HG03103 (cell line): ENCODE measurements around the gene GSK3A.

Source experiments
- ATAC-seq: cut with Tn5 transposase; IDR thresholded peaks from one replicate; pipeline ENCODE4 v1.9.1; 2021; ENCODE audit warnings: low read depth; ENCODE audit not compliant: unreplicated experiment

Gene GSK3A

DNA sequence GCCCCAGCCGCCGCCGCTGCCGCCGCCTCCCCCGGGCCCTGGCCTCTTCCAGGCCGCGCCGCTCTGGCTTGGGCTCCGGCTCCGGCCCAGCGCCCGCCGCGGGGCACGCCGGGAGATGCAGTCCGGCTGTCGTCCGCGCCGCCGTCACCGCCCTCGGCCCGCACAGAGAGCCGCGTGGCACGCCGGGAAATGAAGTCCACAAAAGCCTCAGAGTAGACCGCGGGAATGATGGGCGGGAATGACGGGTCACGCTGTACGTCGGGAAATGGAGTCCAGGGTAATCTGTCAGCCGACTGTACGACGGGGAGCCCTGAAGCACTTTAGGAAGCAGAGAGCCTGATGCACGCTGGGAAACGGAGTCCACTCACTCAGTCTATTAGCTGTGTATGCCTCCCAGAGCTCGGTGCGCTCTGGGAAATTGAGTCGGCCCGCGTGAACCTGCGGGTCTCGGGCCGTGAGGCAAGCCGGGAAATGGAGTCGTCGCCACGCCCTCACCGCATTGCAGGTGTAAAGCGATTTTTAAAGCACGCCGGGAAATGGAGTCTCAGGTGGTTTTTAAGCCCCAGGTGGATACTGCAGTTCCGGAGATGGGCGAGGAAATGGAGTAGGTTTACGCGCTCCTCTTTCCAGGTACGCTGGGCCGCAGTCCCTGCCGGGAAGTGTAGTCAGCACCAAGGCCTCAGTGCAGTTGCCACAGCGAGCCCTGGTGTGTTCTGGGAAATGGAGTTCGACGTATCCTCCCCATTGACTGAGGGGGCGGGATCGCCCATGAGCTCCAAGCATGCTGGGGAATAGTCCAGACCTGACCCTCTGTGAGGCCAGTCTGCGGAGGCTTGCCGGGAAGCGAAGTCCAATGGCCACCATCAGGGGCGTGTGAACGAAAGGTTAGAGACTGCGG is at the start of gene GSK3A:
Gene GSK3A (minus strand): TSS at position 91 of the 898 bp plus-strand sequence. CDS start 137 bp downstream, outside the sequence.
- peak; percentile 47 for ATAC-seq

DNA sequence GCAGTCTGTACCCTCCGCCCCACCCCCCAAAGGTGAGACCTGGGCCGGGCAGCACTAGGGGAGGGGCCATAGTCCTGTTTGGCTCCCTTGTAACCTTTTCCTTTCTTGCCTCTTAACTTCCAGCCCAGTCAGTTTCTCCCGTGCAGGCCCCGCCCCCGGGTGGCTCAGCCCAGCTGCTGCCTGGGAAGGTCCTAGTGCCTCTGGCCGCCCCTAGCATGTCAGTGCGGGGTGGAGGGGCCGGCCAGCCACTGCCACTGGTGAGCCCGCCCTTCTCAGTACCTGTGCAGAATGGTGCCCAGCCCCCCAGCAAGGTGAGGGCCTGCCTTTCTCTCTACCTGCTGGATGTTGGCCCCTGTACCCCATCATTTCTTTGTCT is 49.0 kb upstream of the GSK3A start:
- no peak for ATAC-seq

DNA sequence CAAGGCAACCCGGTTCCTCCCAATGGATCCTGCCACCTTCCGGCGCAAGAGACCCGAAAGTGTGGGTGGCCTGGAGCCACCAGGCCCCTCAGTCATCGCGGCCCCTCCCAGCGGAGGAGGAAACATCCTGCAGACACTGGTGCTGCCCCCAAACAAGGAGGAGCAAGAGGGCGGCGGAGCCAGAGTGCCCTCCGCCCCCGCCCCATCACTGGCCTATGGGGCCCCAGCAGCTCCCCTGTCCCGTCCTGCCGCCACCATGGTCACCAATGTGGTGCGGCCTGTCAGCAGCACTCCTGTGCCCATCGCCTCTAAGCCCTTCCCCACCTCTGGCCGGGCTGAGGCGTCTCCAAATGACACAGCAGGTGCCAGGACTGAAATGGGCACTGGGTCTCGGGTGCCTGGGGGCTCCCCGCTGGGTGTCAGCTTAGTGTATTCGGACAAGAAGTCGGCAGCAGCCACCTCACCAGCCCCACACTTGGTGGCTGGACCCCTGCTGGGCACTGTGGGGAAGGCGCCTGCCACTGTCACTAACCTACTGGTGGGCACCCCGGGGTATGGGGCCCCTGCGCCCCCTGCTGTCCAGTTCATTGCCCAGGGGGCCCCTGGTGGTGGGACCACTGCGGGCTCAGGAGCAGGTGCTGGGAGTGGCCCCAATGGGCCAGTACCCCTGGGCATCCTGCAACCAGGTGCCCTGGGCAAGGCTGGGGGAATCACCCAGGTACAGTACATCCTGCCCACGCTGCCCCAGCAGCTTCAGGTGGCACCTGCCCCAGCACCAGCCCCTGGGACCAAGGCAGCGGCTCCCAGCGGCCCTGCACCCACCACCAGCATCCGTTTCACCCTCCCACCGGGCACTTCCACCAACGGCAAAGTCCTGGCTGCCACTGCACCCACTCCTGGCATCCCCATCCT is 48.4 kb upstream of the GSK3A start:
- no peak for ATAC-seq

GRCh38 chr19:42290136-42290522 is 47.7 kb upstream of the GSK3A start:
- no peak for ATAC-seq

DNA sequence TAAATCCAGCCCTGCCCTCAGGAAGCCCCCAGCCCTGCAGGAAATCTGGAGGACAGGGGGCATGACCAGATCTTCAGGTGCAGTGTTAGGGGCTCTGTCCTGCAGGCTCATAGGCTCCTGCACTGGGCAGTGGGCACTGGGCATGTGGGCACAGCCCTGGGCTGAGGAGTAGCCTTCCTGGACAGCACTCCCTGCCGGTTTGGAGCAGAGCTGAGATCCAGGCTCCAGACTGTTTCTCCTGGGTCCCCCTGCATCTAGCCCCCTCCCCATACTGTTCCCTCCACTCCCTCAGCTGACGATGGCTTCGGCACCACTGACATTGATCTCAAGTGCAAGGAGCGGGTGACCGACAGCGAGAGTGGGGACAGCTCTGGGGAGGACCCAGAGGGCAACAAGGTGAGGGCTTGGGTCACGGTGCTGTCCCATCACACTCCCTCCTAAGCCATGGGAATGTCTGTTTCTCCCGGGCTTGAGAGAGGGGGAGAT is 47.2 kb upstream of the GSK3A start:
- no peak for ATAC-seq

- no peak for ATAC-seq
These were observed 46.6 kb upstream of the GSK3A start for GRCh38 chr19:42288881-42289555.

- no peak for ATAC-seq
These were observed 46.0 kb upstream of the GSK3A start for GRCh38 chr19:42288387-42288786.

- ATAC-seq: no peak
These were observed 45.4 kb upstream of the GSK3A start for GRCh38 chr19:42287827-42288107.

GRCh38 chr19:42287017-42287826 is 44.8 kb upstream of the GSK3A start:
- no peak for ATAC-seq

GRCh38 chr19:42286349-42287016 is 44.1 kb upstream of the GSK3A start:
- no peak for ATAC-seq

DNA sequence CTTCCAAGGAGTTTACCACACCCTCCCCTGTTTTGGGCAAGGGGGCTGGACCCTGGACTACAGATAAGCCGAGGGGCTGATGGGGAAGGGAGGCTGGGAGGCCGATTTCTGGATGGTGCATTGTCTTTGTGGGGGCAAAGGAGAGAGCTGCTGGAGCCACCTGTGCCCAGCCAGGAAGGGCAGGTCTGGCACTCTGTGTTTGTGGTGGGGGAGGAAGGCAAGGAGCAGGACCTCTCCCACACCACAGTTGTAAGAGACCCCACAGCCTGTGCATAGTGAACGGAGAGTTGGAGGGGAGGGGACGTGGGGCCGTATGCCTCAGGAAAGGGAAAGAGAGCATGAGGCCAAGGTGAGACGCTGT is 43.6 kb upstream of the GSK3A start:
- no peak for ATAC-seq

GRCh38 chr19:42285541-42285941 is 43.1 kb upstream of the GSK3A start:
- ATAC-seq: no peak

DNA sequence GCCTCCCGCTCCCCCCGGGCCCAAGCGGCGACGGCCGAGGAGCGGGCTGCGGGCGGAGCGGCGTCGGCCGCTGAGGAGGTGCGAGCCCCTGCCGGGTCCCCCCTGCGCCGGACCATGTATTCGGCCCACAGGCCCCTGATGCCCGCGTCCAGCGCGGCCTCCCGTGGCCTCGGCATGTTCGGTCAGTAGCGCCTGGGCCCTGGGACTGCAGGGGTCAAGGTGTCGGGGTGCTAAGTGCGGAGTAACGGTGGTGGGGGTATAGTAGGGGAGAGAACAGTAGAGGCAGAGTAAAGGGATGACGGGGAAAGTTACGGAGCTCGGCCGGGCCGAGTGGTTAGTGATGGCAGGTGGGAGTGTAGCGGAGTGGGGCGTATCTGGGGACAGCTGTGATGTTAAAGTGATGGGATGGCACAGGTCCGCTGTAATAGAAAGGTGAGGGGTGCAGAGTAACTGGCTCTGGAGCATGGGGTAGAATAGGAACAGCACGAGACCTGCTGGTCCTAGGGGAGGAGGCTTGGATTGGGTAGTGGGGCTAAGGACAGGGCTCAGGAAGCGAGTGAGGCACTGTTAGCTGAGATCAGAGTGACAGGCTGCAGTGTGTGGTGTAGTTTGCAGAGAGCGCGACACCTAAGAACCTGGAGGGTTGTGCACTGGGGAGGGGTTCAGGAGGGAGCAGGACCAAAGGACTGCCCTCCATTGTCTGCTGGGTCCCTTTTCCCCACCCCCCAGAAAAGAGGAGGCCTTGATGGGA is 42.4 kb upstream of the GSK3A start:
- ATAC-seq: no peak

DNA sequence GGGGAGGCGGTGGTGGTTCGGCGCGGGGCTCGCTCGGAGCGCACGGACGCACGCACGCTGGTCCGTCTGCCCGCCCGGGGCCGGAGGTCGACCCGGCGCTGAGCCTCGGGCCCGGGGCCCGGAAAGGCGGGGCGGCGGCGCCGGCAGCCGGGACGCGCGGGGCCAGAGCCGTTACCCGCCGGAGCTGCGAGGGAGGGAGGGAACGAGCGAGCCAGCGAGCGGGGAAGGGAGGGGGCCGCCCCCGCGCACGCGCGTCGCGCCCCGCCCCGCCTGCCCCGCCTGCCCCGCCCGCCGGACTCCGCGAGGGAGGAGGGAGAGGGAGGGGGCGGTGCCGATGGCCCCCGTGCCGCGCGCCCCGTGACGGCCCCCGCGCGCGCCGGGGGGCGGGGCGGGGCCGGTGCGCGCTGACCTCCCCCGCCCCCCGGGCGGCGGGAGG is 41.7 kb upstream of the GSK3A start:
- ATAC-seq: peak; percentile 24

- peak; percentile 35 for ATAC-seq
These were observed 41.0 kb upstream of the GSK3A start for GRCh38 chr19:42283188-42284065.

DNA sequence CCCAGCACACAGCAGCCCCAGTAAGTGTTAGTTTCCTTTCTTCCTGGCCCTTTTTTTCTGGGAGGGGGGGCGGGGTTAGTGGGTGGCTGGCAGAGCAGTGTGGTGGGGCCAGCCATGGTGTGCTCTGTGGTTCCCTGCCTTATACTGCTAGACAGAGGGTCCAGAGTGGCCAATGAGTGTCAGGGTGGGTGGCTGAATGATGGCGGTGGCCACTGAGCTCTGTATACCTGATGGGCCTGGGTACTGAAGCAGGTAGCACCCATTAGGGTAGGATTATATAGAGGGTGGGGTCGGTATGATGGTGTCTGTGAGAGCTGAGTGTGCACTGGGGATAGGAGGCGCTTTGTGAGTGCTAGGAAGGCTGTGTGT is 40.4 kb upstream of the GSK3A start:
- ATAC-seq: no peak

DNA sequence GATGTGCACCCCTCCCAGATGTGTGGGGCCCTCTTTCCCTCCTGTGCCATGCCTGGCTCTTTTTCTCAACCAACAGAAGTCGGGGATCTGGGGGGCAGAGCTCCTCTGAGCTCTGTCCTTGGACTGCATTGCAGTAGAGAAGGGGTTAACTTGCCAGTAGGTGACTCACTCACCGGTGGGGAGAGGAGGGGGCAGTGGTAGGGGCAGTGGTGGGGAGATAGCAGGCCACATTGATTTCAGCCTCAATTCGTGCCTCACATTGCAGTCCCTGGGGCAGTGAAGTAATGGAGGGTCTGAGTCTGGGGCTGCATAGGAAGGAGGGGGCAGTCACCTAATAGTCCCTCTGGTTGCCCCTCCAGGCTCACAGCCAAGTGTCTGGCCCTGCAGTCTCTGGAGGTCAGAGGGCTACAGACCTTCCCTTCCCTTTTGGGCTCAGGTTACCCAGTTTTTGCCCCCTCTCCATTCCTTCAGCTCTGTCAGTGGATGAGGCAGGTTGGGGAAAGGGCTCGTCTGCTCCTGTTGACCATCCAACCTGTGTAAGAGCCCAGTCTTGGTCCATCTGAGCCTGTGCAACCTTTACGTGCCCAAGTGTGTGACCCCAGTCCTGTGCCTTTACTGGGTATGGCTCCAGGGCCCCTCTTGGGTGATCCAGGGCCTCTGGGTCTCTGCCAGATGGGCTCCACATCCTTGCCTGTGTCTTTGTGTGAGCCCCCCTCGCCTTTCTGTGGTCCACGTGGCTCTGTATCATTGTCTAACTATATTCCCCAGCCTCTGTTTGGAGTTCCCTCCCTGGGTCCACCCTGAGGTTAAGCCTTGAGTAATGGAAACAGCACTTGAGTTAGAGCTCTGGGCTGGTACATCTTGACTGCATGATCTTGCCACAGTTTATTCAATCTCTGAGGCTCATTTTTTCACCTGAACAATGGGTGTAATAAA is 39.7 kb upstream of the GSK3A start:
- ATAC-seq: no peak
